ENCODE results near the gene TMEM30B.
"Not testable (repeated sequence)": the region's sequence is repeated elsewhere in the genome, so short reads cannot be mapped to it uniquely, and the experiment has no call there.

Gene TMEM30B, protein sequence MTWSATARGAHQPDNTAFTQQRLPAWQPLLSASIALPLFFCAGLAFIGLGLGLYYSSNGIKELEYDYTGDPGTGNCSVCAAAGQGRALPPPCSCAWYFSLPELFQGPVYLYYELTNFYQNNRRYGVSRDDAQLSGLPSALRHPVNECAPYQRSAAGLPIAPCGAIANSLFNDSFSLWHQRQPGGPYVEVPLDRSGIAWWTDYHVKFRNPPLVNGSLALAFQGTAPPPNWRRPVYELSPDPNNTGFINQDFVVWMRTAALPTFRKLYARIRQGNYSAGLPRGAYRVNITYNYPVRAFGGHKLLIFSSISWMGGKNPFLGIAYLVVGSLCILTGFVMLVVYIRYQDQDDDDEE

DNA sequence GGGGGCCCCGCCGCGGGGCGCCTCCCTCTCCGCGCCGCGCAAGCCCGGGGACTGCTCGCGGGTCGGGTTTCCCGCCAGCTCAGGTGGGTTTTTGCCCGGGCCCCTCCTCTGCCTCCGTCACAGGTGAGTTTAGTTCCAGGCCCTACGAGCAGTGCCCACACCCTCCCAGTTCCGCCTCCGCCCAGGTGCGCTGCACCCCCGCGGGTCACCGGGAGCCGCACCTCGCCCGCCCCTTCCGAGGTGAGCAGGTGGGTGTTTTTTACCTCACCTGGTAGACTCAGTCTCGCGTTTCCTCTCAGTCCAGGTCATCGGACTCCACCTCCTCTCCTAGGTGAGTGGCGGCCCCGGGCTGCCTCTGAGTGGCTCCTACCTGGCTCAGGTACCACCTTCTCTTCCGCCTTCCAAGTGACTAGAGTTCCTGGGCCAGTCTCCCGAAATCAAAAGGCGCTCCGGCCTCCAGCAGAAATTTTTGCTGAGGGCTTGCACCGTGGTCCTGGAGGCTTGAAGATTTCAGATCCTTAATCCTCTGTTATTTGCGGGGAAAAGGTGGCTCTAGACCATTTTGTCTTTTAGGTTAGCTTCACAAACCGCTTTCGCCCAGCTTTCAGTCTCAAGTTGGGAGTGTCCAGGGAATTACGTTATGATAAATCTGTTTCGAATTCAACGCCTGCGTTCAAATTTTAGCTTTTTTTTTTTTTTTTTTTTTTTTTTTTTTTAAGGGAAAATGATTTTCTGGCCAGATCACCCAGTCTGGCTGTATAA is at the start of gene TMEM30B:
TSS of gene TMEM30B (minus strand) at position 153 of the 762 bp plus-strand sequence. CDS start 191 bp downstream, outside the sequence.
- peak; percentile 10 to 16 for DNase-seq (ENCODE audit: low read depth in 2 of 2)

DNA sequence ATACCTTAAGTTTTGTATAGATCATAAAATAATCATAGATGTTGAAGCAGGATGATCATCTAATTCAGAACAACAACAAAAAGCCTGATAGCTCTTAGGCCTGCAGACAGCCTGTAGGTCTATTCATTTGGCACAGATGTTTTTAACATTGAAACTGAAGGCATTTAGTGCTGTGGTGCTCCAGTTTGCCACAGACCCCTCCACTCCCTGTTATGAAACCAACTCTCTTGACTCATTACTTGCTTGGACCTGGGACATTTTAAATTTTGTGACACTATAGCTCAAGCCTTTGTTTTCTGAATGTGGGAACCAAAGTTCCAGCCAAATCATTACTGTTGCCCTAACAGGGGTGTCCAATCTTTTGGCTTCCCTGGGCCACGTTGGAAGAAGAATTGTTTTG is 49.4 kb upstream of the TMEM30B start:
- DNase-seq (ENCODE audit: low read depth in 2 of 2), result no peak

DNA sequence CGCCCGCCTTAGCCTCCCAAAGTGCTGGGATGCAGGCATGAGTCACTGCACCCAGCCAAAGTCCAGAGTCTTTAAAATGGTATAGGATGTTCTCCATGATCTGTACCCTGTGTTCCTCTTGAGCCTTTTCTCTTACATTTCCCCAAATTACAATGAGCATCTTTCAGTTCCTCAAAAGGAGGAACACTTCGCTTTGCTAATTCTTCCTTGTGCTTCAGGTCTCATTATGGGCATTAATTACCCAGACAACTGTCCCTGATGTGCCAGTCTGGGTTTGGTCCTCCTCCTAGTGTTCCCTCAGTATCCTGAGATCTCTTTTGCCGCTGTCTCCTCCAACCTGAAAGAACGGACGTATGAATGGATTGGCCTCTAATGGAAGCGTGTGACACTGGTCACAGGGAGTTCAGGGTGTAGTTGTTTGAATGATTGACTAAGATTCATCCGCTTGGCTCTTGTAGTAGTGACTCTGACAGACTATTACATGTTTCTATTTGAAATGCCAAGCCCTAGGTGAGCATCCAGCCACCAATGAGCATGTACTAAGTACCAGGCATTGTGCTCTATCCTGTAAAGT is 48.4 kb upstream of the TMEM30B start:
- no peak for DNase-seq (ENCODE audit: low read depth in 2 of 2)

DNA sequence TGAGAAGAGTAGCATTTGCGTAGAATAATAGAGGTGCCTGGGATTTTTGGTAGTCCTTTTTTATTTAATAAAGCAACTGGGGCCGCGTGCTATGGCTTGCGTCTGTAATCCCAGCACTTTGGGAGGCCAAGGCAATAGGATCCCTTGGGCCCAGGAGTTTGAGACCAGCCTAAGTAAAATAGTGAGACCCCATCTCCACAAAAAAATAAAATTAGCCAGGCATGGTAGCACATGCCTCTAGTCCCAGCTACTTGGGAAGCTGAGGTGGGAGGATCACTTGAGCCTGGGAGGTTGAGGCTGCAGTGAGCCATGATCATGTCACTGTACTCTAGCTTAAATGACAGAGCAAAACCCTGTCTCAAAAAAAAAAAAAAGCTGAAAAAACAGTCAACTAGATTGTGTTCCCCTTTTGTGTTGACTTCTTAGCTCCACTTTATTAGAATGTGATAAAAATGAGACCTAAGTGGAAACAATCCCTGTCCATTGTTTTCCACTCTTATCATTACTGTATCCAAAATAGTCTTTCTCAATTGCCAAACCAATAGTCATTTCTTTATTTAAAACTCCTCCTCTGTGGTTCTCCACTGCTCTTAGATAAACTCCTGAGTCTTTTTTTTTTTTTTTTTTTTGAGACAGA is 47.6 kb upstream of the TMEM30B start:
- no peak for DNase-seq (ENCODE audit: low read depth in 2 of 2)

DNA sequence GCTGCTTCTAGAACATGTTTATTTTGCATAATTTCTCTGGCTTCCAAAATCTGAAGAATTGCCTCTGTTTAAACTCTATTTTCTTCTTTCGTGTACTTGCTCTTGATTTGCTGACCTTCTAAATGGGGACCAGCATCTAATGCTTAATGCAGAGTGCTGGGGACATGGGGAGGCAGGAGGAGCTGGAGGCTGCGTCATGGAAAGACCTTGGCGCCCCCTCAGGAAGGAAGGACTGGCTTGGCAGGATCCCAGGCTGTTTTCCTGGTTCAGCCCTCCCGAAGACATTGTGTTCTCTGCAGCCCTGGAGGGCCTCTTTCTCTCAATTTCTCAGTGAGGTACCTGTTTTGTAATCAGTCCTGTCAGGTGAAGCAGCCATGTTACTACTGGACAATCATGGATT is 45.7 kb upstream of the TMEM30B start:
- no peak for DNase-seq (ENCODE audit: low read depth in 2 of 2)

DNA sequence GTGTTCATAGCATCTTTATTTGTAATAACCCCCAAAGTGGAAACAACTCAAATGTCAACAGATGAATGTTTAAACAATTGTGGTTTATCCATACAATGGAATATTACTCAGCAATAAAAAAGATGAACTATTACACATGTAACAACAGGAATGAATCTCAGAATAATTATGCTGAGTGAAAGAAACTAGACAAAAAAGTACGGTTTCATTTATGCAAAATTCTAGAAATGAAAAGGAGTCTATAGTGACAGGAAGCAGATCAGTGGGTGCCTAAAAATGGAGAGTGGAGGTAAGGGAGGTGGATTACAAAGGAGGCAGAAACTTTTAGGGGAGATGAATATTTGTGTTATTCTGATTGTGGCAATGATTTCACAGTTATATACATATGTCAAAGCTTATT is 45.0 kb upstream of the TMEM30B start:
- no peak for DNase-seq (ENCODE audit: low read depth in 2 of 2)

DNA sequence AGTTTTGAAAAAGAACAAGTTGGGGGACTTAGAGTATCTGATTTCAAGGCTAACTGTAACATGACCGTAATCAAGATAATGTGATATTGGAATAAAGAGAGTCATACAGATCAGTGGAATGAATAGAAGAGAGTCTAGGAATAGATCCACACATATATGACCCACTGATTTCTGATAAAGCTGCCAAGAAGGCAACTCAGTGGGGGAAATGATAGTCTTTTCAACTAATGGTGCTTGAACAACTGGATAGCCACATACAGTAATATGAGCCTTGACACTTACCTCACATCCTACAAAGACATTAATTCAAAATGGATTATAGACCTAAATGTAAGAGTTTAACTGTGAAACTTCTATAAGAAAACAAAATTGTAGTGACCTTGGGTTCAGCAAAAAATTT is 44.0 kb upstream of the TMEM30B start:
- no peak for DNase-seq (ENCODE audit: low read depth in 2 of 2)

DNA sequence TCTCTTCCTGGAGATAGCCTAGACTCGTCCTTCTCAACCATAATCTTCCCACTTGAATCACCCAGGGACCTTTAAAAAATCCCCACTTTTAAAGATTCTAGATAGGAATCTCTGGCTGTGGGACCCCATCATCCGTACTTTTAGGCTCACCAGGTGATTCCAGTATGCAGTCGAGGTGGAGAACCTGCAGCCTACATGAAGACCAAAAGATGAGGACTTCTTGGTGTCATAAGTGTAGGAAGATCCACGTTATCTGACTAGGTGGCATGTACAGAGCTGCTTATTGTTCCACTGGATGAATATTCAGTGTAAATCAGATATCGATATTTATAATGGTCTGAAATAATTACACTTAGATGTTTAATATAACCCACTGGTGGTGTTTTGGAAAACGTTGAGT is 42.8 kb upstream of the TMEM30B start:
- no peak for DNase-seq (ENCODE audit: low read depth in 2 of 2)

DNA sequence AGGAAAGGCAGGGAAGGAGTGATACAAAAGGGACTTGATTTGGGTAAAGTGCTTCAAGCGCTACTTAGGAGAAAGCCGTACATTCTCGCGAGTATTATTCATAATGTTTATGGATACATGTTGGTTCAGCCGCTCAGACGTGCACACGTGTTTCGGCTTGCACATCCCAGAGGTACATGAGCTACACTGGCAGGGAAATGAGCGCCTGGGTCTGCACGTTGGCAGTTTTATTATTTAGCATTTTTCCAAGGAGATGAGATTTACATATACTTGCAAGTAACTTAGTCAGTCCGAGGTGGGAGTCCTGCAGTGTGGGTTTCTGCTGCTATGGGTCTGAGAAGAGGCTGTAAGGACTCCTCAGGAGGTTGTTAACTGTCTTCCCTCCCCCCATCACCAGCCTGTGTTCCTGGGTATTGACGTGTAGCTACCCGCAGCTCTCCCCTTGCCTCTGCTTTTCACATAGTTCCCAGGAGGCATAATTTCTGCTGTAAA is 41.7 kb upstream of the TMEM30B start:
- no peak for DNase-seq (ENCODE audit: low read depth in 2 of 2)

DNA sequence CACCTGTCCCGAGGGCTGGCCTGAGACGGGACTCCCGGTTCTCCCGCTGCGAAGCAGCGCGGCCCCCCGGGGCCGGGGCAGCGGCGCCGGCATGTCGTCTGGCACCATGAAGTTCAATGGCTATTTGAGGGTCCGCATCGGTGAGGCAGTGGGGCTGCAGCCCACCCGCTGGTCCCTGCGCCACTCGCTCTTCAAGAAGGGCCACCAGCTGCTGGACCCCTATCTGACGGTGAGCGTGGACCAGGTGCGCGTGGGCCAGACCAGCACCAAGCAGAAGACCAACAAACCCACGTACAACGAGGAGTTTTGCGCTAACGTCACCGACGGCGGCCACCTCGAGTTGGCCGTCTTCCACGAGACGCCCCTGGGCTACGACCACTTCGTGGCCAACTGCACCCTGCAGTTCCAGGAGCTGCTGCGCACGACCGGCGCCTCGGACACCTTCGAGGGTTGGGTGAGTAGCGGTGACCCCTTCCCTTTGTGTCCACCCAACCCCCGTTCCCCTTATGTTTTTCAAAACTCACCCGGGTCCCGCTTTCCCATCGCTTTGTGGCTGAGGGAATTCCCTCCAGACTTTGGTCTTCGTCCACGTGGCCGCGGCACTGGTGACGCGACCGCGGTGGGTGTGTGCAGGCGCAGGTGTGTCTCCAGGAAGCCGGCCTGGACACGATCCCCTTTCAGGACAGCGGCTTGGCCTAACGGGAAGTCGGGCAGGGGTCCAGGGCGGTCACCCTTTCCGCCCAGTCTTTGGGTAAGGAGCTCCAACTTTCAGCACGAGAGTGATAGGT is 41.1 kb upstream of the TMEM30B start:
- DNase-seq (ENCODE audit: low read depth in 2 of 2), result no peak

DNA sequence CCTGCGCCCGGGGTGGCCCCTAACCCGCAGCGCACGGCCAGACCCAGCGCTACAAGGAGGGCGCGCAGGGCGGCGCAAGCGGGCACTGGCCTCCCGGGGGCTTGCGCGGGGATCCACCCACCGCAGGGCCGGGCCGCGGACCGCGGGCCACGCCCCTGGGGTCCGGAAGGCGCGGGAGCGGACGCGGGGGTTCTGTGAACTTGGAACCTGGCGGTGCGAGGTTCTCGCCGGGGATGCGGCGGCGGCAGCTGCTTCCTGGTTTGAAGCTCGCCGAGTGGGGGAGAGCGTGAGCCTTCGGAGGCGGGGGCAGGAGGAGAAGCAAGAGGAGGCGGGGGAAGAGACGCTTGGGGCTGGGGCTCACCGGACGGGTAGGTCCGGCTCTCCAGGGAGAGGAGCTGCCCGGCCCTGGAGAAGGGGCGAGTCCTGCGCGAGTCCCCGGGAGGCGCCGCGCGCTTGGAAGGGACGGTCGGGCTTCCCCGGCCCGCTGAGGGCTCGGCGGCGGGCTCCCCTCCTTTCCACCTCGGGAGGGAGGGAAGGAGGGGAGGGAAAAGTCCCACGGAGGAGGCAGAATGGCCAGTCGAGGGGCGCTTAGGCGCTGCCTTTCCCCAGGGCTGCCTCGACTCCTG is 40.4 kb upstream of the TMEM30B start, which contains the start of gene PRKCH:
TSS of gene PRKCH (plus strand) at position 195 of the 626 bp plus-strand sequence. CDS start 523 bp downstream, outside the sequence.
- DNase-seq (ENCODE audit: low read depth in 2 of 2), result peak; percentile 70 to 79

DNA sequence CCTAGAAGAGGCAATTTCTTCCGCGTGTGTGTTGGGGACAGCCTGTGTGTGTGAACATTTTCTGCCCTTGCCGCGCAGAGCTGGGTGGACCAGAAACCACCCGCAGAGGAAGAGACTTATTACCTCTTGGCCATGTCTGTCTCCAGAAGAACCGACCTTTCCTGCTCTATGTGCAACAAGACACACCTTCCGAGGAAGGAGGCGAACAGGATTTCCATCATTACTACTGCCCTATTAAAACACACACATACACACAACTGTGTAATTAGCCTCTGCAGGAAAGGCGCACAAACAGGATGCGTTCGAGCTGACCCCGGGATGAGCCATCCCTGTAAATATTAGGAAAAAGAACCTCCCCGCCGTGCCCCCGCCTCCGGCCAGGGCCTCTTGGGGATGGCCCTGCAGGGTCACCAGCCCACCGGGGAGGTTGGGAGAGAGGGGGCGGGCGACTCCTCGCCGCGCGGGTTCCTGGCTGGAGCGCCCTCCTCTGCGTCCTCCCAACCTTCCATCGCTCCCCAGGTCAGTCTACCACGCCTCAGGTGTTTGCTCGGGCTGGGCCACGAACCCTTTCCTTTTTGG is 39.8 kb upstream of the TMEM30B start:
- no peak for DNase-seq (ENCODE audit: low read depth in 2 of 2)

DNA sequence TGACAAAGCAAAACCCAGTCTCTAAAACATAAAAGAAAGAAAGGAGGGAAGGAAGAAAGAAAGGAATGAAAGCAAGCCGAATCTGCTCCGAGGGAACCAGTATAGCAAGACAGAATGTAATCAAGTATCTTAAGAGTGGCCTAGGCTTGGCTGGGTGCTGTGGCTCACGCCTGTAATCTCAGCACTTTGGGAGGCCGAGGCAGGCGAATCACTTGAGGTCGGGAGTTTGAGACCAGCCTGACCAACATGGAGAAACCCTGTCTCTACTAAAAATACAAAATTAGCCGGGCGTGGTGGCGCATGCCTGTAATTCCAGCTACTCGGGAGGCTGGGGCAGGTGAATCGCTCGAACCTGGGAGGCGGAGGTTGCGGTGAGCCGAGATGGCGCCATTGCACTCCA is 39.0 kb upstream of the TMEM30B start:
- not testable (repeated sequence) for DNase-seq (ENCODE audit: low read depth in 2 of 2)

DNA sequence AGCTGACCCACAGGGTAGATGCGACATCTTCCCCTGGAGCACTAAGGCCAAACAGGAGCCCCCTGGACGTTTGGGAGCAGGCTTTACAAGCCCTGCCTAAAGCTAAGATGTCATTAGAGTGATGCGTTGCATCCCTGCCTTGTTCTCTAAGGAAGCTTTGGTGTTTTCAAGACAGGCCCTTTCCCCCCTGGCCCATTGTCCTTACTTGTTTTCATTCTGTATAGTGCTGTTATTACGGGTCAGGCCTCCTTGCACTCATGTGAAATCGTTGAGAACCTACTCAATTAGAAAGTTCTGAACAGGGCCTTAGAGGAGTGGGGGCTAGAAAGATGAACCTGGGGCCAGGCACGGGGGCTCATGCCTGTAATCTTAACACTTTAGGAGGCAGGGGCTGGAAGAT is 38.6 kb upstream of the TMEM30B start:
- no peak for DNase-seq (ENCODE audit: low read depth in 2 of 2)

DNA sequence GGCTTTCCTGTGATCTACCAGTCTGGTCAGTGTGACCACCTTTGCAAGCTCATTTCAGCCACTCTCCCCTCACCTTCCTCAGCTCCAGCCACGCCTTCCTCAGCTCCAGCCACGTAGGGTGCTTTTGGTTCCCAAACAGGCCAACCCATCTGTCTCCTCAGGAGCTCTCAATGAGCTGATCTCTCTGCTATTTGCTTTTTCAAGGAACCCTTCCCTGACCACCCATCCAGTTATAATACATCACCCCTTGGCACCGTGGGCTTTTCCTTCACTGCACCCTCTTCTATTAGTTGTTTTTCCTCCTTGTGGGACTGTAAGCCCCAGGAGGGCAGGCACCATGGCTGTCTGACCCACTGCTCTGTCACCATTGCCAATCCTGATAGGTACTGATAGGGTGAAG is 37.9 kb upstream of the TMEM30B start:
- no peak for DNase-seq (ENCODE audit: low read depth in 2 of 2)

DNA sequence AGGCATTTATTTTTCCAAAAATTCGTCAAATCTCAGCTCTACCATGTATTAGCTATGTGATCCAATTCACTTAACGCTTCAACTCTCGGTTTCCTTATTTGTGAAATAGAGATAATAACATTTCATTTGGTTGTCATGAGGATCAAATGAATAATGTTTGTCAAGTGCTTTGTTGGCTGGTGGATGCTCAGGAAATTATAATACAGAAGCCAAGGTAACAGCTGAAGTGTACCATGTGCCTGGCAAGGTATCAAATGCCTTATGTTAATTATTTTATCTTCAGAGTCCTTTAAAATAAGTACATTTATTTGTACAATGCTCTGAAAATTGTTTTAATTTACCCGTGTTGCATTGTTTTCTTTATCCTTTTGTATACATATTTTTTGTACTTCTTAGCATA is 34.2 kb upstream of the TMEM30B start:
- no peak for DNase-seq (ENCODE audit: low read depth in 2 of 2)

DNA sequence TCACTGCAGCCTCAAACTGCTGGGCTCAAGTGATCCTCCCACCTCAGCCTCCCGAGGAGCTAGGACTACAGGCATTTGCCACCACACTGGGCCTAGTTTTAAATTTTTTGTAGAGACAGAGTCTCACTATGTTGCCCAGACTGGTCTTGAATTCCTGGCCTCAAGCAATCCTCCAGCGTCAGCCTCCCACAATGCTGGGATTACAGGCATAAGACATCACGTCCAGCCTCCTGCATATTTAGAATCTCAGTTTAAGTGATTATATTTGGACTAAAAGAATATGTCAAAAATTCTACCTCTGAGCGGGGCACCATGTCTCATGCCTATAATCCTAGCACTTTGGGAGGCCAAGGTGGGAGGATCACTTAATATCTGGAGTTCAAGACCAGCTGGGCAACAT is 27.6 kb upstream of the TMEM30B start:
- not testable (repeated sequence) for DNase-seq (ENCODE audit: low read depth in 2 of 2)

DNA sequence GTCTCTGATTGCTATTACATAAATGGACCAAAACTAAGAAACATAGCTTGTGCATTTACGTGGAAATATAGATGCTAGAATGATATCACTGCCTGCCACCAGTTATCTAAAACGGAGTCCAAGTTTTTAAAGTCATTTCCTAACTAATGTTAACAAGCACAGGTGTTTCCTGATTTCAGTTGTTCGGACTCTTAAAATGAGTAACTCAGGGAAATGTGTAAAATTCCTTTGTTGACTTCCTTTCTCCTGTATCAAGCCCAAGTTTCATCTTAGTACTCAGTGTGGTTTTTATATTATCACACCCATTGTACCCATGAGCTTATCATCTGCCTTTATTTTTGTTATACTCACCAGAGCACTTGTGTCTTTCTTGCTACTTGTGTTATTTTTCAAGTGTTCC is 27.1 kb upstream of the TMEM30B start:
- no peak for DNase-seq (ENCODE audit: low read depth in 2 of 2)

DNA sequence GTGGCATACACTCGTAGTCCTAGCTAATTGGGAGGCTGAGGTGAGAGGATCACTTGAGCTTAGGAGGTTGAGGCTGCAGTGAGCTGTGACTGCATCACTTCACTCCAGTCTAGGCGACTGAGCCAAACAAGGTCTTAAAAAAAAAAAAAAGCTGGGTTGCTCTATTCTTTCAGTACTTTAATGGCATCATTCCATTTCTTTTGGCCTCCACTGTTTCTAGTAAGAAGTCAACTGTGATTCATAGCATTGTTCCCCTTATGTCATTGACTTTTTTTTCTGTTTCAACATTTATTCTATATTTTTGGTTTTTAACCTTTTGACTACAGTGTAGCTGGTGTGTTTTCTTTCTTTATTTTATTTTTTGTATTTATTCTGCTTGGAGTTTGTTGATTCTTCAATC is 23.6 kb upstream of the TMEM30B start:
- no peak for DNase-seq (ENCODE audit: low read depth in 2 of 2)

DNA sequence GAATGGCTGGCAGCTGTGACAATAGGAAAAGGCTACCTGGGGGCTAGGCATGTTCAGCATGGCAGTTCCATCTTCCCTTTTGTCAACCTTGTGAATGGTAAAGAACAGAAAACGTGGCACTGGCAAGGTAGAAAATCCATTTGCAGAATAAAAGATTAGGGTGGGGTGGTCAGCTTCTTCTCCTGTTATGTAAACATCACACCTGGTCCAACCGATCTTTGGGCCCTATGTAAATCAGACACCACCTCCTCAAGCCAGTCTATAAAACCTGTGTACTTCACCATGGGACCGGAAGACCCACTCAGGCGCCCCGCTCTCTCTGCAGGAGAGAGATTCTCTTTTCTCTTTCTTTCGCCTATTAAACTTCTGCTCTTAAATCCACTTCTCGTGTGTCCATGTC is 19.6 kb upstream of the TMEM30B start:
- DNase-seq (ENCODE audit: low read depth in 2 of 2), result no peak

All from stimulated activated CD8-positive, alpha-beta memory T cell treated with anti-CD3 and anti-CD28 coated beads, Interleukin-15, amount 100 ng/mL, for 4 hours (primary cell).